GM19240 (cell line): ENCODE measurements around the gene THRB.

Experiments used
- DNase-seq: peaks from one replicate; pipeline ENCODE4 v3.0.0; 2011; ENCODE audit warnings: low spot score; ENCODE audit not compliant: insufficient read length

THRB gene

DNA sequence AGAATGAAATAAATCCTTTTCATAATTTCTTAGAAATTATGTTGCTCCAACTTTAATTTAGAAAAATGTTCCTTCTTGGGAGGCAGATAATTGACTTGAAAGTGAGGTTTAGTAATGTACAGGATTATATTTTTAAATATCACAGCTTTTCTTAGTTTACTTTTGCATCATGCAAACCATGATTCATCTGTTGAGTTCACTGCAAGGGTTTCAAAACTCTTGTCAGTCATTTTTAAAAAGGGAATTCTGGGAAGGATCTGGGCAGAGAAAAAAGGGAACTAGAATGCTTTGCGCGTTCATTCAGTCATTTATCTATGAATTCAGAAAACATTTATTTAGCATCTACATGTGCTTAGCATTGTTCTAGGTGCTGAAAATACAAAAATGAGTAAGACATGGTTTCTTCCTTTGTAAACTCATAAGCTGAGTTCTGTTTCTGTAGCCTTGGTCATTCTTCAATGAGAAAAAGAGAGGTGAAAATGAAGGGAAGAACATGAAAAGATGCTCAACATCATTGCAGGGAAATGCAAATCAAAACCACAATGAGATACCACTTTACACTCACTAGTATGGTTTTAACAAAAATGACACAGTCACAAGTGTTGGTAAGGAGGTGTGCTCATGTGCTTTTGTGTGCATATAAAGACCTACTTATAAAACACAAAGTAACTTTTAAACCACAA, 340.5 kb downstream of the THRB start:
- DNase-seq: no peak

DNA sequence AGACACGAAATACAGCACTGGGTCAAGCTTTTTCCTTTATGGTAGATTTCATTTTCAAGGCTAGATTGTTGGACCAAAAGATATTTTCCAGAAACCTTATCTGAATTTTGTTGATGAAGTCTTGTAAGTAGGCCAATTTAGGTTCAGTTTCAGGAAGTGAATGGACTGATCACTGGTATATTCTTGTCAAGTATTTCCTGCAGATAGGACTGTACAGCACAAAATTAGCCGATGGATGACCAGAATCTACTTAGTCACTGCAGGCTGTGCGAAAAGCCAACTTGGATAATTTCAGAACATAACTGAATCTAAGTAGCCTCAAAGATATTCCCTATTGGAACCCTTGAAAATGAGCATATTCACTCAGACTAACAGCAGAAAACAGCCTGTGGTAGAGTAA, 343.1 kb downstream of the THRB start:
- no peak for DNase-seq

DNA sequence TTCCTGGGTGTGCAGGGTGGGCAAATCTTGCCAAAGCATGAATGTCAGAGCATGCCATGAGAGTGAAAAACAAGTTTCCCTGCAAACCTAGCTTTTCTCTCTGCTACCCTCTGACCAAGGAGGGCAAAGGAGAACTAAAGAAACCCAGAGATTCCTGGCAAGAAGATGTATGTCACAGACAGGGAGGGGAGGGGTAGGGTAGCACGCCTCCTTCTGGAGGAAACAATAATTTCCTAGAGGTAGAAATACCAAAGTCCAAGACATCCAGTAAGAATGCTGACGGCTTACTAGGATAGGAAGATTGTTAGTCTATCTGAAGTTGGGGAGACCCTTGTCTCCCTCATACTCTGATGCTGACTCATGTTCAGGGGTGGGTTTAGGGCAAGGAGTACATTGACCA, 345.6 kb downstream of the THRB start:
- no peak for DNase-seq

DNA sequence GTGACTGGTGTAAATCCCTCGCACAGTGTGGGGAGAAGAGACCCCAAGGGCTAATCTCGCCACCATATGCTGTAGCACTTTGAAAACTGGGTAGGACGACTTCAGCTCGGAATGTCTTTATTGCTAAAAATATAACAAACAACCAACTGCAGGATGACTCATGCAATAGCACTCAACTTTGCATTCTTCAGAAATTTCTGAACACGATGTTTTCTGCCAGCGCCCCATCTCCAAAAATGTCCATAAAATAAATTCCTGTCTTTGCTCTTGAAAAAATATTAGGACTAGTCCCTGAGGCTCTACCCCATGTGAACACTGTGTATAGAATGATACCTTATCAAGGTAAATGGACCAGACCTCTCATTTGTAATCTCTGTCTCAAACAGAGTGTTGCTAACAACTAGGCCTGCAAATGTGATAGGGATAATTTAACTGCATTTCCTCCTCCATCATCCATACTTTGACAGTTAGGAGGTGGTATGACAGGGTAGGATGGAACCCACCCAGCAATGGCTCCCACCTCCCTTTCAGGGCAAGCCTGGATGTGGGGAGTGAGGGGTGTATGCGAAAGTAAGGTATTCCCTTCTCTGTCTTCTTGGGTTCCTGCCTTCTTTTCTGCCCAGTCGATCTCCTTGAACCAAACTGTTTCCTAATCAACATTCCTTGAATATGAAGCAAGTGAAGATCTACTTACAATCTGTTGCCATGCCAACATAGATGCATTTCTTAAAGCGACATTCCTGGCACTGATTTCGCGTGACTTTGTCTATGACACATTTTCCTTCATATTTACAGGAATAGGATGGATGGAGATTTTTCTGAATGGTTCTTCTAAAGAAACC, 348.4 kb downstream of the THRB start:
- no peak for DNase-seq

DNA sequence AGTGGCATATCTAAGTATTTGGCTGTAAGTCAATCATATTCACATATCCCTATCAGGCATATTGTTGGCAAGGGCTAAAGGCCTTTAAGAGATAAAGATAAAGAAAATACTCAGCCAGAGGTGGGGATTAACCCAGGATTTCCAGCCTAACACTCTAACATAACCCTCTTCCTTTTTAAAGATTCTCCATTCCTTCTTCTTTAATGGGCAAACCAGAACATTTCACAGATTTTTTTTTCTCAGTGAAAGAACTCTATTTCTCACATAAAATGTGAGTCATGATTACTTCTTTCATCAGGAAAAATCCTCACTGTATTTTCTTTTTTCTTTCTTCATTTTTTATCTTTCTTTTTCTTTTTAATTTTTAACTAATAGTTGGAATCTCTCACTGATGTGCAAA, 349.2 kb downstream of the THRB start:
- no peak for DNase-seq

DNA sequence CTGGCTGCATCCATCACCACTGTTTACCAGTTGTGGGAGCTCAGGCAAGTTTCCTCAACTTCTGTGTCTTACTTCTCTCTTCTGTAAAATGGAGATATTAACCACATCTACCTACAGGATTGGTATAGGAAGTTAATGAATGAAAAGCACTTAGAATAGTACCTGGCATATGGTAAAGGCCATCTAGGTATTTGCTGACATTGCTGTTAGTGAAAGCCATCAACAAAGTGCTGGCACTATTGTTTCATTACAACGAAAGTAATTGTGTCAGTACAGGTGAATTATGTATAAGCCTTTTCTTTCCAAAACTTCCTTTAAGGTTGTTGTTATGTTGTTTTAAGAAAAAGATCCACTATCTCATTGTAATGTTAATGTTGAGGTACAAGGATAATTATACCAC, 352.5 kb downstream of the THRB start:
- DNase-seq: no peak

DNA sequence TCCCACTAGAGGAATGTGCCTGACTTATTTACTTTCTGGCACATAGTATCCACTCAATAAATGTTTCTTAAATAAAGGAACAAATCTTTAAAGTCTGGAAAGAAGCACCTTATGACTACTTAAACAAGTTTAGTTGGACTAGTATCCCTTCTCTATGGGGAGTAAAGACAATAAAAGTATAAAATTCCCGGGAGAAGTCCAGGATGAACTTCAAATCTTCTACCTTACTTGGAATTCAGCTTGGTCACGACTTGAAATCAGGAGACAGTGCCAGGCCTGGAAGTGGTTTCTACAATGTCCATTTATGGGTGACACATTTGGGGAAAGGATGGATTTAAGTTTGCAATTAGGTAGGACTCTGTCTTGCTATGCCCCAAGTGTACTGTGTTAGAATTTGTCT, 353.1 kb downstream of the THRB start:
- DNase-seq: no peak

DNA sequence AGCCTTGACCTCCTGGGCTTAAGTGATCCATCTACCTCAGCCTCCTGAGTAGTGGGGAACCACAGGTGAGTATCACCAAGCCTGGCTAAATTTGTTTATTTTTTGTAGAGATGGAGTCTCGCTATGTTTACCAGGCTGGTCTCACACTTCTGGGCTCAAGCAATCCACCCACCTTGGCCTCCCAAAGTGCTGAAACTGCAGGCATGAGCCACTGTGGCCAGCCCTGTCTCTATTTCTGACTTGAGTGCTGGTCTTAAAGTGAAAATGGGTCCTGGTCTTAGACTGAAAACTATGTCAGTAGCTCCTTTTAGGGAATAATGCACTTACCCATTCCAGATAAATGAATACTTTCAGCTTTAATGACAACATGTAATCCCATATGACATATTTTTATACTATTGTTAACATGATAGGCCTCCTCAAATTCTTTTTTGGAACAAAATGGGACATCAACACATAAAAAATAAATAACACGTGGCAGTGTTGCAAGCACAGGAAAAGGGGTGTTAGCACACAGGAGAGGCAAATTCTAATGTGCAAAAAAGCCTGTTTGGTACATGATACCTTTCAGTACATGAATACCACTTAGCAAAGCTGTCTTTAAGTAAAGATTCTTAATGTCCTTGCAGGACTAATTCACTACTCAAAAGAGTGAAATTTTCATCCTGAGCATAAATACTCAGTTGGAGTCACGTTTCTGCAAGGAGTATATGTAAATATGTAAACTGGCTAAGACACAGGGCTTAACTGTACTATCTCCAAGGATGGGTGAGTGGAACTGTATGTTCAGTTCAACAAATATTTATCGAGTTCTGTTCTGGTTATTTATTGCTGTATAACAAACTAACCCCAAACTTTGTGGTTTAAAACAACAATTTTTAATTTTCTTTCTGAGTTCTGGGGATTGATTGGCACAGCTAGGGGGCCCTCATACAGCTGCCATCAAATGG, 354.9 kb downstream of the THRB start:
- no peak for DNase-seq

DNA sequence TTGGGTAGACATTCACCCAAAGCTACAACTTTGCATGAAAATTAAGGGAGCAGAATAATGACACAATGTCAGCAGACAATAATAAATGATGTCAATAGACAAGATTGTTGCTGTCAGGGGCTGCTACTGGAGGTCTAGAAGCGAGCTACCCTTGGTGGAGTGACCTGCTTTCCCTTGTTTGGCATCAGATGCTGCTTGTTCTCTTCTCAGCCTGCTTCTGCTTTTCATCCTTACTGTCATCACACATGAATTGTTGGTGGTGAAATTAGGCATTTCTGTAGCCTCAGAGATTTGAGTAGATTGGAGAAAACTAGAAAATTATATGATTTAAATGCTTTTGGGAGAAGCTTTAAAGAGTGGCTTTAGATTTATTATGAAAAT, 355.8 kb downstream of the THRB start:
- DNase-seq: no peak

DNA sequence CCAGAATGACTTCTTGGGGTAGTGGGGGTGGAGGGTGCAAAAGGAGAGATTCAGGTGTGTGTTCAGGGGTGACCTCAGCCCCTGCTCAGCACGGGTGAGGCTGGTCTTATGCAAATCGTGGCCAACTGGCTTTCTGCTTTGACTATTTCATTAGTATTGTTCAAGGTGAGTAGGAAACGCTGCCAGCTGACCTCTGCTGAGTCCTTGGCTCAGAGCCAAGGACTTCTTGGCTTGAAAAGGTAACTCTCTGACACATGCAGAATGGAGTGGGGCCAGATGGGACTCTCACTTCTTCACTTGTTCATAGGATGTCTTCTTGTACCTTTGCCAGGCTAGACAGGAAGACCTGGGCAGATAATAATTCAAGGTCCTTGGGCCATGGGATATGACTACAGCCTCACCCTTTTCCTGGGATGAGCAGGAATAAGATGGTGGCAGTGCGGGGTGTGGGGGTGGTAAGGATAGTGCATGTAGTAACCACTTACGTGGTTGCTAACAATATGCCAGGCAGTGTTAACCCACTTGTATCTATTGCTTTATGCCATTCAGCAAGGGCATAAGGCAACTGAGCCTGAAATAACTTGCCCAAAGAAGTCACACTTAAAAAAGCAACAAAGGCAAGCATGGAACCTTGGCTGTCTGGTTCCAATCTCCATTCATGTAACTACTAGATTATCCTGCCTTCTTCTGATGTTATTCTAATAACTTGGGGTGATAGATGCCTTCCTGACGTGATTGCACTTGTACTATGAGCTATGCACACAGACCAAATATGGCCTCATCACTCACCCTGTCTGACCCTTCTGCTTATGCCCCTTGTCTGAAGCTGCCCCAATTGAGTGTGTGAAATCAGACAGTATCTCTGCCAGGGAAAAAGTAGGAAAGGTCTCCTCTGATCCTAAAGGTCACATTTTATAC, 356.4 kb downstream of the THRB start:
- DNase-seq: no peak

DNA sequence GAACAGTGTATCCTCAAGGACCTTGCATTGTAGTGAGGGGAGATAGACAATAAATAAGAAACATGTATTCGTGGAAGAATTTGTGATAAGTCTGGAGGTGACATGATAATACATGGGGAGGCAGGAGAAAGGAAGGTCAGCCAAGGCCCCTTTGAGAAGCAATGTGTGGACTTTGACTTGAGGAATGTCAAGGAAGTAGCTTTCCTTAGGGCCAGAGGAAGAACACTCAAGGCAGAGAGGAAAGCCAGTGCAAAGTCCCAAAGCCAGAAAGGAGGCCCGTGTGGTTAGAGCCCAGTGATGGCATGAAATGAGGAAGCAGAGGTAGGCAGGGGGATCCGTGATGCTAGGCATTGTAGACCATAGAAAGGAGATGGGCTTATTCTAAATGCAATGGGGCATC, 357.3 kb downstream of the THRB start:
- no peak for DNase-seq

DNA sequence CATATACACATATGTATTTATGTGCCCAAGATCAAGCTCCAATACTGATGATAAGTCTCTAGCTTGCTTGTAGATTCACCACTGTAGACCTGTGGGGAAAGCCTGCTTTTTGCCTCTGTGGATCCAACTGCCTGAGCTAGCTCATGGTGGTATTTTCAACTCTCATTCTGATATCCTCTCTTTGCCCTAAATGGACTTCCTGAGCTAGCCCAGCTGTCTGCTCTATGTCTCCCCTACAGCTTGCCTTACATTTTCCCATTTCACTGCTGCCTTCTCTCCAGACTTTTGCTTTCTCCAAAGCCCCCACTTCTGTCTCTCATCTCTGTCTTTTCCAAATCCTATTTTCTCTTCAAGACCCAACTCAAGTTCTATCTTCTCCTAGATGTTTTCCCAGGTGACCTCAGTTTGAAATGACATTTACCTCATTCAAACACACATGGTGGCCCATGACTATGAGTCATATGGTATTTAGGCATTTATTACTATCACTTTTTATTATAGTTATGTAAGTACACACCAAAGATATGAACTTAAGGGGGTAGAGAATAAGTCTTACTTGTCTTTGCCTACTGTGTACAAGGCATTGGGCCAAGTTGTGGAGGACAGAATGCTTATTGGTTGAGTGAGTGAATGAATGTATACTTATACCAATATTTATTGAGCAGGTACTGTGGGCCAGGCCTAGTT, 357.9 kb downstream of the THRB start:
- no peak for DNase-seq

DNA sequence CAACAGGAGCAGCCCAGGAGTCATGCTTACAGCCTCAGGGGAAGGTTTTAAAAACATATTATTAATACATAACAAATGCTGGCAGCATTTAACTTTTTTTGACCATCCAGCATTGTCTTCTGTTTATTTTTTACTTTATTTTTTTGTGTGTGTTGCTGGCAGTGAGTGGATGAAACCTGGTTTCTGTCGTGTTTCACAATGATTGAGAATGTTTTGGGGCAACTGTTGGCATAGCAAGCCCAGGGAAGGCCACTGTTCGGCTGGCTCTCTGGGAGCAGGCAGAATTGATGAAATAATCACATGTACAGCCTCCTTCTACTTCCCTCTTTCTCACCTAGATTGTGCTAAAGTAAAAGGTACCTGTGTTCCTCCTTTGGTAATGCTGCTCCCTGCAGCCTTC, 359.4 kb downstream of the THRB start:
- DNase-seq: no peak

DNA sequence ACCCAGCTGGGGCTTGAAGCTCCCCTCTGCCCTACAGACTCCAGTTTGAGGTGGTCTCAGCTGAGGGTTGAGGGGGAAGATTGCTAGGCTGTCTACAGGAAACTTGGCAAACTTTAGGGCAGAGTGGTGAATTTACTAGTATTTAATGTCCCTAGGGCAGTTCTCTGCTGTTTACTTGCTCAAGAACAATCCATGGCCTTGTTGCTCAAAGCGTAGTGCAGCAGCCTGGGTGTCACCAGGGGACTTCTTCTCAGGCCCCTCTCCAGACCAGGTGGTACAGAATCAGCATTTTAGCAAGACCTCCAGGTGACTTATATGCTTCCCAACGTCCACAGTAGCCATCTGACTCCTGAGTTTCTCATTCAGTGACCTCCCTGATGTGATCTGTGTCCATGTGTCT, 360.7 kb downstream of the THRB start:
- no peak for DNase-seq

DNA sequence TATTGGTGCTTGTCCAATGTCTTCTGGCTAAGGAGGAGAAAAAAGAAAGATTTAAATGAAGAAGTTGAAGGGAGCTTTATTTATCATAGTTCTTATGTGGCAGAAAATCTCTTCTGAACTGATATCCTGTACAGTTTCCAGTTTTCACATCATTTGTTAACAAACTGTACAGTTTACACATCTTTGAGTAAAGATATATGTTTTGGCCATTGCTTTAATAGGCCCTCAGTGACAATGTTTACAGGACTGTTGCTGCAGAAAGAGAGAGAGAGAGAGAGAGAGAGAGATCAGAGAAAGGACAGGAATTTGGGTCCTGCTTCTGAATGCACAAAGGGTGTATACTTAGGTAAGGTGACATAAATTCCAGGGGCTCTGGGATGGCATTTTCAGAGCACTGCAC, 361.2 kb downstream of the THRB start:
- DNase-seq: no peak

DNA sequence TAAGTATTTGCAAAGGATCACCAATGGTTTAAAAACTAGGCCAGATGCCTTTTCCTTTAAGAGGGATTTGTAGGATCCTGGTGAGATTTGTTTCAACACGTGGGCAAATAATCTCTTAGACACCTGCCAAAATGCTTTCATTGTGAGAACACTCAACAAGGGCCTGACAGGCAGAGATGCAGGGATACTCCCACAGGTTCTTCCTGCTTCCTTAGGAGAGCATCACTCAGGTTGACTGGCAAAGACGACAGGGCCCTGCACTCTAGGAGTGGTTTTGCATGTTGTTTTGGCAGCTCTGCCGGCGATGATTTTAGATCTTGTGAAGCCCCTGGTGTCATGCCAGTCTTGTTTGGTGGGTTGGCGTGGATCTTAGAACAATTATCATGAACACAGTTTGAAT, 365.1 kb downstream of the THRB start:
- DNase-seq: no peak

DNA sequence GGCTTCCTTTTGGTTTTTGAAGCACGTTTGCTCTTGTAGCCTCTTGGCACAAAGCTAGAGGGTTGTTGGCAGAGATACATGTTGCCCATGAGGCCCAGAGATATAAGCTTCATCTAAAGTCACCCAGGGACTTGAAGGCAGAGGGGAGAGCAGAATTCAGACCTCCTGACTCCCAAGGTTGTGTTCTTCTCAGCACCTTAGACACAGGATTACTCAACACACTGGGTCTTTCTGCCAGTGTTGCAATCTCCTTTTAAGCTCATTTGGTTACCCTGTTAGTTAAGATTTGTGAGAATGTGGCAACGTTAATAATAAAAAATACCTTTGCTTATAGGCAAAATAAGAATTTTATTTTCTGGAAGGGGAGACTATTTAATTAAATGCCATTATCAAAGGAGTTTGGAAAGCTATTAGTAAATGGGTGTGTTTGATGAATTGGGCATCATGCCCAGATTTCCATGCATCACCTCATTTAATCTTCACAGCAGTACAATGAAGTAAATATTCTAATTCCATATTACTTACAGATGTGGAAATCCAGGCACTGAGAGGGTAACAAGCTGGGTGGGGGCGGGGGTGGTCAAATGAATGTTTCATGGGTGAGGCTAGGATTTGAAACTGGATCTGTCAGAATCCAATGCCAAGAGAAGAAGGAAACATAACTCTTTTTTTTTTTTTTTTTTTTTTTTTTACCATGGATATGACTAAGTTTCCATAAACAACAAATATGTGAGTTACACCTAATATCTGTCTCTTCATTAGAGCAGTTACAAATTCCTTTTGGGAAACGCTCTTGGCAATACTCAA, 366.2 kb downstream of the THRB start:
- no peak for DNase-seq

DNA sequence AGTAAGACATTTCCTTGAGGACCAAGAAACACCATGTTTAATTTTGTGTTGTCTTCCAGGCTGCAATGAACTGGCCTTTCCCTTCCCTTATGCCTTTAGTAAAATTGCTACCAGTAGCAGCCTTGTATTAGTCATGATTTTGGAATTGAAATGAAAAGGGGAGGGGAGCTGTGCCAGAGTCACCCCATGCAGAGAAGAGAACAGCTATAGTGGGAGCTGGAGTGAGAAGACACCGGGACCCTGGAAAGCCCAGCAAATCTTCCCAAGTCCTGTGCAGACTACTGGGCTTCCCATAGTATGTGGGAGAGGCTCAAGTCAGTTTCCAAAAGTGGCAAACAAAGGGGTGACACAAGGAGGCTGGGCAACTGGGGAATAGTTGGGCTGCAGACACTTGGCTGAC, 371.1 kb downstream of the THRB start:
- no peak for DNase-seq

DNA sequence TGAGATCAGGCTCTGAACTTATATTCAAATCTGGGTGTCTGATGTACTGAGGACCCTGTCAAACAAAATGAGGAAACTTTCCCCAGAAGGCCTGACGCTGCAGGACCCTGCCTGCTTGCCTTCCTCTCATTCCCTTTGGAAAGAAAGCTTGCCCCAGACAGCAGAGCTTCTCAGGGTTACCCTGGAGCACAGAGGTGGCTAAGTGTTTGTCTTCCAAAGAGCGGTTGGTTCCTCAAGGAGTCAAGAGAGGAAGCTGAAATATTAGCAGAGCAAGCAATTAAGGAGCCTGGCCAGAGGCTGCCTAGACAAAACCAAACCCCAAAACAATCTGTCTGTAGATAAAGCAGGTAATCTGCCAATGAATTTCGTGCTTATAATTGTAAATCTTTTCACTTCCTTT, 374.2 kb downstream of the THRB start:
- no peak for DNase-seq
